HepG2 (cell line): ENCODE data around the gene STXBP4. TPM values are rescaled to one million over a fixed set of nuclear protein-coding genes. Genes with fewer than 3 reads are reported as not detected.
A peak's percentile ranks its signal among the peaks of the same experiment; 100 is the strongest.

ENCODE experiments used
- CEBPB ChIP-seq: IDR thresholded peaks from 2 replicates; pipeline ENCODE4 v1.6.1; 2011; ENCODE audit warnings: low read depth, low read length, improper control_type of control experiment, borderline replicate concordance
- FOXC1 ChIP-seq: sonication (generic); formaldehyde crosslinking; IDR thresholded peaks from 2 replicates; pipeline ENCODE4 v1.8.0; 2022; ENCODE audit warnings: mild to moderate bottlenecking, missing genetic modification reagents, borderline replicate concordance
- HHEX ChIP-seq: IDR thresholded peaks from 2 replicates; pipeline ENCODE4 v1.6.1; 2016; ENCODE audit warnings: control low read depth
- RXRB ChIP-seq: IDR thresholded peaks from 2 replicates; pipeline ENCODE4 v1.6.1; 2016; ENCODE audit warnings: borderline replicate concordance, missing genetic modification reagents, missing compliant biosample characterization
- TAF15 ChIP-seq: fragments of 200-400 bp; formaldehyde crosslinking; IDR thresholded peaks from one replicate; pipeline ENCODE4 v1.6.1; 2018; ENCODE audit warnings: mild to moderate bottlenecking, low read depth, low read length; ENCODE audit not compliant: poor library complexity, severe bottlenecking
- ZFY ChIP-seq: sonication (generic); formaldehyde crosslinking; IDR thresholded peaks from 2 replicates; pipeline ENCODE4 v1.4.0; 2020; ENCODE audit warnings: missing genetic modification reagents
- ZNF331 ChIP-seq: sonication (generic); formaldehyde crosslinking; IDR thresholded peaks from 2 replicates; pipeline ENCODE4 v1.4.0; 2020; ENCODE audit warnings: missing genetic modification reagents
- ZNF543 ChIP-seq: sonication (generic); formaldehyde crosslinking; IDR thresholded peaks from 2 replicates; pipeline ENCODE4 v1.4.0; 2020; ENCODE audit warnings: mild to moderate bottlenecking, missing genetic modification reagents
- ZNF672 ChIP-seq: sonication (generic); formaldehyde crosslinking; IDR thresholded peaks from 2 replicates; pipeline ENCODE4 v1.8.1; 2022; ENCODE audit warnings: missing genetic modification reagents
- ZSCAN22 ChIP-seq: sonication (generic); formaldehyde crosslinking; IDR thresholded peaks from 2 replicates; pipeline ENCODE4 v1.4.0; 2020; ENCODE audit warnings: mild to moderate bottlenecking, missing genetic modification reagents
- ZZZ3 ChIP-seq: sonication (generic); formaldehyde crosslinking; IDR thresholded peaks from 2 replicates; pipeline ENCODE4 v1.4.0; 2020; ENCODE audit warnings: missing genetic modification reagents, mild to moderate bottlenecking, borderline replicate concordance
- polyA plus RNA-seq, 8 experiments: library from polyadenylated mRNA; depleted of rRNA in 3 of 8; stranded (reverse) in 7 of 8; unstranded in 1 of 8; fragments of >200 nt; fragmentation: Illumina TruSeq in 4 of 8; extraction: Trizol in 4 of 8; gene quantifications; 2 replicates each; pipeline versions ENCODE4 v1.2.1 to v1.2.3, GENCODE V29; 2011 to 2016; ENCODE audit warnings: low read depth in 4 of 8, missing spikeins in 1 of 8, mixed read lengths in 1 of 8; ENCODE audit not compliant: insufficient read depth in 1 of 8
- total RNA-seq, 5 experiments: library from RNA; depleted of rRNA; stranded (reverse); fragments of >200 nt; fragmentation: Illumina TruSeq; extraction: Trizol; gene quantifications; 2 replicates each; pipeline ENCODE4 v1.2.3, GENCODE V29; 2016; ENCODE audit warnings: low read depth in 1 of 5
- TF ChIP-seq, protein P1 (sequence below), 2 experiments: sonication (generic) in 1 of 2; formaldehyde crosslinking in 1 of 2; IDR thresholded peaks; 2 replicates each; pipeline versions ENCODE4 v1.4.0 to v1.6.1; 2016 to 2020; ENCODE audit warnings: borderline replicate concordance in 1 of 2, low read depth in 1 of 2, mild to moderate bottlenecking in 1 of 2, missing genetic modification reagents in 1 of 2
- TF ChIP-seq, protein P2 (sequence below), 2 experiments: fragments of 450-650 bp in 1 of 2; sonication (generic) in 1 of 2; formaldehyde crosslinking; IDR thresholded peaks; 2 replicates each; pipeline versions ENCODE4 v1.5.0 to v1.8.0; 2020 to 2022; ENCODE audit warnings: mild to moderate bottlenecking in 1 of 2, missing genetic modification reagents in 1 of 2
- TF ChIP-seq, protein P3 (sequence below): sonication (generic); formaldehyde crosslinking; IDR thresholded peaks from 2 replicates; pipeline ENCODE4 v1.5.1; 2020; ENCODE audit warnings: missing genetic modification reagents, mild to moderate bottlenecking, borderline replicate concordance
- TF ChIP-seq, protein P4 (sequence below): sonication (generic); formaldehyde crosslinking; IDR thresholded peaks from 2 replicates; pipeline ENCODE4 v1.4.0; 2020; ENCODE audit warnings: missing genetic modification reagents
- TF ChIP-seq, protein P5 (sequence below): sonication (generic); formaldehyde crosslinking; IDR thresholded peaks from 2 replicates; pipeline ENCODE4 v1.4.0; 2020; ENCODE audit warnings: missing genetic modification reagents

STXBP4 gene
- total and polyA plus RNA-seq, 2 of the 13 experiments (the other 11 are each of a cell fraction or from before 2014, with no cell fraction given) = 8.5 to 36.1 TPM

DNA sequence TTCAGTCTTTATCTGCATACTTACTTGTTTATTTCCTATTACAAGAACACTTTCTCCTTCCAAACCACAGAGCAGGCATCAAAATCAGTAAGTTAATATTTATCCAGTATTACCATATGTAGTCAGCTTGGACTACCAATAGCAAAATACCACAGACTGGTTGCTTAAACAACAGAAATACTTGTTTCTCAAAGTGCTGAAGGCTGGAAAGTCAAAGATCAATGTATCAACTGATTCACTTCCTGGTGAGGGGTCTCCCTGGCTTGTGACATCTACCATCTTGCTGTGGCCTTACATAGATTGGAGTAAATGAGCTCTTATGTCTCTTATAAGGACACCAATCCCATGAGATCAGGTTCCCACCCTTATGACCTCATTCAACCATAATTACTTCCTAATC lies 2.6 kb downstream of the STXBP4 start (continued):
- TF ChIP-seq, protein P1, sequence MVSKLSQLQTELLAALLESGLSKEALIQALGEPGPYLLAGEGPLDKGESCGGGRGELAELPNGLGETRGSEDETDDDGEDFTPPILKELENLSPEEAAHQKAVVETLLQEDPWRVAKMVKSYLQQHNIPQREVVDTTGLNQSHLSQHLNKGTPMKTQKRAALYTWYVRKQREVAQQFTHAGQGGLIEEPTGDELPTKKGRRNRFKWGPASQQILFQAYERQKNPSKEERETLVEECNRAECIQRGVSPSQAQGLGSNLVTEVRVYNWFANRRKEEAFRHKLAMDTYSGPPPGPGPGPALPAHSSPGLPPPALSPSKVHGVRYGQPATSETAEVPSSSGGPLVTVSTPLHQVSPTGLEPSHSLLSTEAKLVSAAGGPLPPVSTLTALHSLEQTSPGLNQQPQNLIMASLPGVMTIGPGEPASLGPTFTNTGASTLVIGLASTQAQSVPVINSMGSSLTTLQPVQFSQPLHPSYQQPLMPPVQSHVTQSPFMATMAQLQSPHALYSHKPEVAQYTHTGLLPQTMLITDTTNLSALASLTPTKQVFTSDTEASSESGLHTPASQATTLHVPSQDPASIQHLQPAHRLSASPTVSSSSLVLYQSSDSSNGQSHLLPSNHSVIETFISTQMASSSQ (IDR thresholded peaks at IDR 0.05; ENCODE audit: low read depth) = peak; percentile 79
- TF ChIP-seq, protein P1 (CRISPR knock-in tag; IDR thresholded peaks at IDR 0.05; ENCODE audit: borderline replicate concordance) = no peak
- peak; percentile 55; the same call in 1 of the 2 replicates for TF ChIP-seq CEBPB
- no peak for TF ChIP-seq ZFY
- no peak for TF ChIP-seq RXRB
- TF ChIP-seq, protein P2, sequence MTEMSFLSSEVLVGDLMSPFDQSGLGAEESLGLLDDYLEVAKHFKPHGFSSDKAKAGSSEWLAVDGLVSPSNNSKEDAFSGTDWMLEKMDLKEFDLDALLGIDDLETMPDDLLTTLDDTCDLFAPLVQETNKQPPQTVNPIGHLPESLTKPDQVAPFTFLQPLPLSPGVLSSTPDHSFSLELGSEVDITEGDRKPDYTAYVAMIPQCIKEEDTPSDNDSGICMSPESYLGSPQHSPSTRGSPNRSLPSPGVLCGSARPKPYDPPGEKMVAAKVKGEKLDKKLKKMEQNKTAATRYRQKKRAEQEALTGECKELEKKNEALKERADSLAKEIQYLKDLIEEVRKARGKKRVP (CRISPR knock-in tag; IDR thresholded peaks at IDR 0.05) = no peak
- TF ChIP-seq, protein P3, sequence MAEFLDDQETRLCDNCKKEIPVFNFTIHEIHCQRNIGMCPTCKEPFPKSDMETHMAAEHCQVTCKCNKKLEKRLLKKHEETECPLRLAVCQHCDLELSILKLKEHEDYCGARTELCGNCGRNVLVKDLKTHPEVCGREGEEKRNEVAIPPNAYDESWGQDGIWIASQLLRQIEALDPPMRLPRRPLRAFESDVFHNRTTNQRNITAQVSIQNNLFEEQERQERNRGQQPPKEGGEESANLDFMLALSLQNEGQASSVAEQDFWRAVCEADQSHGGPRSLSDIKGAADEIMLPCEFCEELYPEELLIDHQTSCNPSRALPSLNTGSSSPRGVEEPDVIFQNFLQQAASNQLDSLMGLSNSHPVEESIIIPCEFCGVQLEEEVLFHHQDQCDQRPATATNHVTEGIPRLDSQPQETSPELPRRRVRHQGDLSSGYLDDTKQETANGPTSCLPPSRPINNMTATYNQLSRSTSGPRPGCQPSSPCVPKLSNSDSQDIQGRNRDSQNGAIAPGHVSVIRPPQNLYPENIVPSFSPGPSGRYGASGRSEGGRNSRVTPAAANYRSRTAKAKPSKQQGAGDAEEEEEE (CRISPR knock-in tag) = no peak
- no peak for TF ChIP-seq ZNF672
- TF ChIP-seq HHEX (CRISPR knock-in tag) = no peak
- no peak for TF ChIP-seq ZSCAN22 (CRISPR knock-in tag)
- TF ChIP-seq, protein P4, sequence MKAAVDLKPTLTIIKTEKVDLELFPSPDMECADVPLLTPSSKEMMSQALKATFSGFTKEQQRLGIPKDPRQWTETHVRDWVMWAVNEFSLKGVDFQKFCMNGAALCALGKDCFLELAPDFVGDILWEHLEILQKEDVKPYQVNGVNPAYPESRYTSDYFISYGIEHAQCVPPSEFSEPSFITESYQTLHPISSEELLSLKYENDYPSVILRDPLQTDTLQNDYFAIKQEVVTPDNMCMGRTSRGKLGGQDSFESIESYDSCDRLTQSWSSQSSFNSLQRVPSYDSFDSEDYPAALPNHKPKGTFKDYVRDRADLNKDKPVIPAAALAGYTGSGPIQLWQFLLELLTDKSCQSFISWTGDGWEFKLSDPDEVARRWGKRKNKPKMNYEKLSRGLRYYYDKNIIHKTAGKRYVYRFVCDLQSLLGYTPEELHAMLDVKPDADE (CRISPR knock-in tag) = no peak
- TF ChIP-seq ZNF543 (CRISPR knock-in tag) = no peak
- no peak for TF ChIP-seq TAF15
- TF ChIP-seq ZZZ3 (CRISPR knock-in tag) = no peak
- no peak for TF ChIP-seq ZNF331 (CRISPR knock-in tag)
- no peak for TF ChIP-seq FOXC1 (CRISPR knock-in tag)
- TF ChIP-seq, protein P5, sequence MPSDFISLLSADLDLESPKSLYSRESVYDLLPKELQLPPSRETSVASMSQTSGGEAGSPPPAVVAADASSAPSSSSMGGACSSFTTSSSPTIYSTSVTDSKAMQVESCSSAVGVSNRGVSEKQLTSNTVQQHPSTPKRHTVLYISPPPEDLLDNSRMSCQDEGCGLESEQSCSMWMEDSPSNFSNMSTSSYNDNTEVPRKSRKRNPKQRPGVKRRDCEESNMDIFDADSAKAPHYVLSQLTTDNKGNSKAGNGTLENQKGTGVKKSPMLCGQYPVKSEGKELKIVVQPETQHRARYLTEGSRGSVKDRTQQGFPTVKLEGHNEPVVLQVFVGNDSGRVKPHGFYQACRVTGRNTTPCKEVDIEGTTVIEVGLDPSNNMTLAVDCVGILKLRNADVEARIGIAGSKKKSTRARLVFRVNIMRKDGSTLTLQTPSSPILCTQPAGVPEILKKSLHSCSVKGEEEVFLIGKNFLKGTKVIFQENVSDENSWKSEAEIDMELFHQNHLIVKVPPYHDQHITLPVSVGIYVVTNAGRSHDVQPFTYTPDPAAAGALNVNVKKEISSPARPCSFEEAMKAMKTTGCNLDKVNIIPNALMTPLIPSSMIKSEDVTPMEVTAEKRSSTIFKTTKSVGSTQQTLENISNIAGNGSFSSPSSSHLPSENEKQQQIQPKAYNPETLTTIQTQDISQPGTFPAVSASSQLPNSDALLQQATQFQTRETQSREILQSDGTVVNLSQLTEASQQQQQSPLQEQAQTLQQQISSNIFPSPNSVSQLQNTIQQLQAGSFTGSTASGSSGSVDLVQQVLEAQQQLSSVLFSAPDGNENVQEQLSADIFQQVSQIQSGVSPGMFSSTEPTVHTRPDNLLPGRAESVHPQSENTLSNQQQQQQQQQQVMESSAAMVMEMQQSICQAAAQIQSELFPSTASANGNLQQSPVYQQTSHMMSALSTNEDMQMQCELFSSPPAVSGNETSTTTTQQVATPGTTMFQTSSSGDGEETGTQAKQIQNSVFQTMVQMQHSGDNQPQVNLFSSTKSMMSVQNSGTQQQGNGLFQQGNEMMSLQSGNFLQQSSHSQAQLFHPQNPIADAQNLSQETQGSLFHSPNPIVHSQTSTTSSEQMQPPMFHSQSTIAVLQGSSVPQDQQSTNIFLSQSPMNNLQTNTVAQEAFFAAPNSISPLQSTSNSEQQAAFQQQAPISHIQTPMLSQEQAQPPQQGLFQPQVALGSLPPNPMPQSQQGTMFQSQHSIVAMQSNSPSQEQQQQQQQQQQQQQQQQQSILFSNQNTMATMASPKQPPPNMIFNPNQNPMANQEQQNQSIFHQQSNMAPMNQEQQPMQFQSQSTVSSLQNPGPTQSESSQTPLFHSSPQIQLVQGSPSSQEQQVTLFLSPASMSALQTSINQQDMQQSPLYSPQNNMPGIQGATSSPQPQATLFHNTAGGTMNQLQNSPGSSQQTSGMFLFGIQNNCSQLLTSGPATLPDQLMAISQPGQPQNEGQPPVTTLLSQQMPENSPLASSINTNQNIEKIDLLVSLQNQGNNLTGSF = no peak
